ENCODE measurements around the gene CHURC1.

CHURC1 gene

GRCh38 chr14:64958201-64958600 lies 43.9 kb downstream of the CHURC1 start:
- no peak for DNase-seq
- no peak overlapping the region for H3K4me3 ChIP-seq
- no peaks in the 10 kb centered on the region for H3K27me3 ChIP-seq
- intact Hi-C loops (cut with DNase I; ENCODE audit: low total_unique reads) = no loop called here
- H3K27ac ChIP-seq = no peak overlapping the region
- no peak for TF ChIP-seq CTCF (IDR thresholded peaks at IDR 0.05)
- peaks cover 0 to 8% (median under 1%) of the 10 kb centered on the region in 4 donors for H3K4me1 ChIP-seq
- no peaks in the 10 kb centered on the region for H3K9me3 ChIP-seq
- peaks cover 0 to 15% (median 0%) of the 10 kb centered on the region in 3 donors for H3K36me3 ChIP-seq

GRCh38 chr14:64958743-64959142 lies 44.5 kb downstream of the CHURC1 start:
- Histone ChIP-seq H3K9me3 (no peaks in the 10 kb centered on the region), H3K4me1 (peaks cover 0 to 5% (median 0%) of the 10 kb centered on the region in 4 donors), H3K36me3 (peaks cover 0 to 10% (median 0%) of the 10 kb centered on the region in 3 donors), H3K4me3 (no peak overlapping the region), H3K27me3 (no peaks in the 10 kb centered on the region), H3K27ac (no peak overlapping the region)
- intact Hi-C loops (cut with DNase I; ENCODE audit: low total_unique reads) = no loop called here
- DNase-seq = no peak
- no peak for TF ChIP-seq CTCF (IDR thresholded peaks at IDR 0.05)

- Histone ChIP-seq H3K27ac (no peak overlapping the region), H3K36me3 (peaks cover 0 to 6% (median 0%) of the 10 kb centered on the region in 3 donors), H3K9me3 (no peaks in the 10 kb centered on the region), H3K27me3 (no peaks in the 10 kb centered on the region), H3K4me1 (peaks cover 0 to 5% (median 0%) of the 10 kb centered on the region in 4 donors), H3K4me3 (no peak overlapping the region)
- intact Hi-C loops (cut with DNase I; ENCODE audit: low total_unique reads) = no loop called here
- TF ChIP-seq CTCF (IDR thresholded peaks at IDR 0.05) = no peak
- DNase-seq = no peak
Observed at GRCh38 chr14:64960762-64961276, 46.6 kb downstream of the CHURC1 start.

GRCh38 chr14:64963611-64964010 lies 49.4 kb downstream of the CHURC1 start:
- Histone ChIP-seq H3K36me3 (peaks cover 0 to 5% (median 0%) of the 10 kb centered on the region in 3 donors), H3K27me3 (no peaks in the 10 kb centered on the region), H3K4me1 (peaks cover 0 to 5% (median 0%) of the 10 kb centered on the region in 4 donors), H3K9me3 (no peaks in the 10 kb centered on the region), H3K4me3 (no peak overlapping the region), H3K27ac (no peak overlapping the region)
- intact Hi-C loops (cut with DNase I; ENCODE audit: low total_unique reads) = no loop called here
- no peak for TF ChIP-seq CTCF (IDR thresholded peaks at IDR 0.05)
- no peak for DNase-seq

- intact Hi-C loops (cut with DNase I; ENCODE audit: low total_unique reads) = no loop called here
- no peaks in the 10 kb centered on the region for H3K9me3 ChIP-seq
- no peaks in the 10 kb centered on the region for H3K27me3 ChIP-seq
- no peak overlapping the region for H3K27ac ChIP-seq
- H3K4me1 ChIP-seq = no peaks in the 10 kb centered on the region
- no peak for TF ChIP-seq CTCF (IDR thresholded peaks at IDR 0.05)
- DNase-seq = no peak
- H3K36me3 ChIP-seq = peaks cover 0 to 5% (median 0%) of the 10 kb centered on the region in 3 donors
- no peak overlapping the region for H3K4me3 ChIP-seq
Observed at GRCh38 chr14:64965356-64966000, 51.2 kb downstream of the CHURC1 start.
